ENCODE results near the gene UBL4B.

- TF ChIP-seq CTCF (IDR thresholded peaks at IDR 0.05) (no peak), POLR2AphosphoS5 (IDR thresholded peaks at IDR 0.05) (no peak)
These were observed 39.0 kb downstream of the UBL4B start for GRCh38 chr1:110151175-110151669.

Data from suprapubic skin (tissue), 3 donors.